Testis (tissue), 3 donors: ENCODE data around the gene ERF. TPM values are rescaled to one million over a fixed set of nuclear protein-coding genes. Genes with fewer than 3 reads are reported as not detected.

Experiments
- DNase-seq: peaks from one replicate; pipeline ENCODE4 v3.0.0-alpha.2; 2019
- H3K27ac ChIP-seq, 2 donors: fragments of 200-600 bp; sonication (generic); one replicate each; pipeline ENCODE4 v1.5.1; 2019
- H3K27me3 ChIP-seq: fragments of 200-600 bp; sonication (generic); one replicate; pipeline ENCODE4 v1.5.1; 2019
- H3K36me3 ChIP-seq: fragments of 200-600 bp; sonication (generic); one replicate; pipeline ENCODE4 v1.5.1; 2017; ENCODE audit warnings: low read depth; ENCODE audit errors: missing control alignments
- H3K4me1 ChIP-seq: fragments of 200-600 bp; sonication (generic); one replicate; pipeline ENCODE4 v1.5.1; 2019
- H3K4me3 ChIP-seq, 2 donors: fragments of 200-600 bp; sonication (generic); one replicate each; pipeline ENCODE4 v1.5.1; 2017 to 2019
- H3K9me3 ChIP-seq: fragments of 200-600 bp; sonication (generic); one replicate; pipeline ENCODE4 v1.5.1; 2017
- CTCF ChIP-seq, 3 experiments: fragments of 450-650 bp in 2 of 3; fragments of 200-600 bp in 1 of 3; sonication (generic) in 1 of 3; IDR thresholded peaks; one replicate each; pipeline ENCODE4 v1.5.1; 2016 to 2019; ENCODE audit warnings: antibody characterized with exemption in 3 of 3, mild to moderate bottlenecking in 2 of 3, moderate library complexity in 1 of 3
- POLR2A ChIP-seq: fragments of 450-650 bp; IDR thresholded peaks from one replicate; pipeline ENCODE4 v1.6.1; 2017; ENCODE audit warnings: antibody characterized with exemption, mild to moderate bottlenecking, moderate library complexity
- WGBS, 2 donors: methylation state at CpG; one replicate each; pipeline ENCODE4 v1.1.5; 2018; 5-methylcytosine and 5-hydroxymethylcytosine counted together
- intact Hi-C: fragments of 100-400 bp; cut with DNase I; formaldehyde crosslinking; loops from one replicate; pipeline ENCODE4 v1.15.1; 2023; ENCODE audit warnings: low total_unique reads
- polyA plus RNA-seq: library from polyadenylated mRNA; stranded (reverse); fragments of 350-450 nt; fragmentation: Illumina TruSeq; extraction: RNeasy Lipid Tissue Mini Kit (QIAGEN cat#74804); gene quantifications from one replicate; pipeline ENCODE4 v1.2.3, GENCODE V29; 2014; ENCODE audit warnings: low read depth, low replicate concordance; ENCODE audit not compliant: insufficient read depth
- total RNA-seq, 2 donors: library from RNA; depleted of rRNA; stranded (reverse); fragments of >200 nt; gene quantifications; one replicate each; pipeline ENCODE4 v1.2.3, GENCODE V29; 2016

Gene ERF
- total and polyA plus RNA-seq, 3 donors from 2014 or later = 59.6 to 120 (median 85.4) TPM

GRCh38 chr19:42288387-42288786, 33.5 kb upstream of the ERF start:
- WGBS, 2 donors = 83 to 95% methylated on average over 4 of the region's 4 CpGs
- TF ChIP-seq POLR2A (no peak), CTCF (IDR thresholded peaks at IDR 0.05) (no peak)
- H3K4me1 ChIP-seq = peaks cover 25% of the 10 kb centered on the region
- H3K27ac ChIP-seq = no peak overlapping the region
- DNase-seq = no peak
- no peaks in the 10 kb centered on the region for H3K36me3 ChIP-seq
- no peak overlapping the region for H3K4me3 ChIP-seq
- no peaks in the 10 kb centered on the region for H3K27me3 ChIP-seq
- intact Hi-C loops = no loop called here
- no peaks in the 10 kb centered on the region for H3K9me3 ChIP-seq

GRCh38 chr19:42287827-42288107, 32.8 kb upstream of the ERF start:
- intact Hi-C loops = no loop called here
- no peak overlapping the region for H3K4me3 ChIP-seq
- H3K27ac ChIP-seq = no peak overlapping the region
- H3K36me3 ChIP-seq = no peaks in the 10 kb centered on the region
- DNase-seq = no peak
- TF ChIP-seq POLR2A (no peak), CTCF (IDR thresholded peaks at IDR 0.05) (no peak)
- 93% methylated on average over 10 of the region's 10 CpGs for WGBS, 2 donors
- no peaks in the 10 kb centered on the region for H3K9me3 ChIP-seq
- peaks cover 32% of the 10 kb centered on the region for H3K4me1 ChIP-seq
- no peaks in the 10 kb centered on the region for H3K27me3 ChIP-seq

DNA sequence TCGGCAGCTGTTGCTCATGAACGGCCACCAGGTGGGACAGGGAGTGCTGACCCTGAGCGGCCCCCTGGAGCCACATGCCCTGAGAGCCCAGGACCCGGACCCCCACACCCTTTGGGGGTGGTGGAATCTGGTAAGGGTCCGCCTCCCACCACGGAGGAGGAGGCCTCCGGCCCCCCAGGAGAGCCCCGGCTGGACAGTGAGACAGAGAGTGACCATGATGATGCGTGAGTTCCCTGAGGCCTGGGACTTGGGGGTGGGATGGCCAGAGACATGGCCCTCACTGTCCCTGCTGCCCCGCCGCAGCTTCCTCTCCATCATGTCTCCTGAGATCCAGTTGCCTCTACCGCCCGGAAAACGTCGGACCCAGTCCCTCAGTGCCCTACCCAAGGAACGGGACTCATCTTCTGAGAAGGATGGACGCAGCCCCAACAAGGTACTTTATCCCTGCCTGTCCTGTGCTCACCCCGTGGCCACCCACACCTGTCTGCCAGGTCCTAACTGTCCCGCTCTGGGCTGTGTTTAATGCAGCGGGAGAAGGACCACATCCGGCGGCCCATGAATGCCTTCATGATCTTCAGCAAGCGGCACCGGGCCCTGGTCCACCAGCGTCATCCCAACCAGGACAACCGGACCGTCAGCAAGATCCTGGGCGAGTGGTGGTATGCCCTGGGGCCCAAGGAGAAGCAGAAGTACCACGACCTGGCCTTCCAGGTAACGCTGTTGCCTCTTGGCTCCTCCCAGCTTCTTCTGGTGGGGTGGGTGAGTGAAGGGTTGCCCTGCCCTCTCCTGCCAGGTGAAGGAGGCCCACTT, 32.3 kb upstream of the ERF start:
- H3K9me3 ChIP-seq = no peaks in the 10 kb centered on the region
- intact Hi-C loops = no loop called here
- H3K27me3 ChIP-seq = no peaks in the 10 kb centered on the region
- peaks cover 37% of the 10 kb centered on the region for H3K4me1 ChIP-seq
- DNase-seq = no peak
- 86 to 88% methylated on average over 18 to 30 of the region's 30 CpGs for WGBS, 2 donors
- H3K27ac ChIP-seq = peak overlapping the region; percentile 90
- no peak overlapping the region for H3K4me3 ChIP-seq
- TF ChIP-seq POLR2A (no peak), CTCF (IDR thresholded peaks at IDR 0.05) (no peak)
- H3K36me3 ChIP-seq = no peaks in the 10 kb centered on the region

DNA sequence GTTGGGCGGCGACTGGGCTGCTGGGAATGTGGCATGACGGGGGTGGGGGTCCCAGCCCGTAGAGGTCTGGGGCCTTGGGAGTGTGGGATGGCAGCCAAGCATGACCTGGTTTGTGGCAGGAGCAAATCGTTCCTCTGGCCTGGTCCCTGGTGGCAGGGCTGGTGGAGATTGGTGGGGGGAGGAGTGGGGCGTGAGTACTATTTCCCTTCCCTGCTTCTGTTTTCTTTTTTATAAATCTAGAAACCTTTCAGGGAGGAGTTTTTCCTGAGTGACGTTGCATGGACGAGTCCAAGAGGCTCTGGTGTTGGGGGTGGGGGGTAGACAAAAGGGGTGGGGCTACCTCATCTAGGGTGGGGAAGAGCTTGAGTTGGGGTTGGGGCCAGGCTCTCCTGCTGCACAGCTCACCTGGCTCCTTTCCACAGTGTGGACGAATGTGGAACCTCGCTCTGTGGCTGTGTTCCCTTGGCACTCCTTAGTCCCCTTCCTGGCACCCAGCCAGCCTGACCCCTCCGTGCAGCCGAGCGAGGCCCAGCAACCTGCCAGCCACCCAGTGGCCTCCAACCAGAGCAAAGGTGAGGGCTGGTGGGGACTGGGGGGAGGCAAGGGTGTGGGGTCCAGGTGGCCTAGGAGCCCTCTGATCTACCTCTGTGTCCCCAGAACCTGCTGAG, 31.6 kb upstream of the ERF start:
- DNase-seq = no peak
- peaks cover 44% of the 10 kb centered on the region for H3K4me1 ChIP-seq
- no peaks in the 10 kb centered on the region for H3K9me3 ChIP-seq
- H3K36me3 ChIP-seq = no peaks in the 10 kb centered on the region
- no peak for TF ChIP-seq CTCF (IDR thresholded peaks at IDR 0.05)
- no peak for TF ChIP-seq POLR2A
- WGBS, 2 donors = 25 to 44% methylated on average over 8 to 13 of the region's 13 CpGs
- H3K4me3 ChIP-seq = no peak overlapping the region
- H3K27ac ChIP-seq = peak overlapping the region; percentile 90
- H3K27me3 ChIP-seq = no peaks in the 10 kb centered on the region
- intact Hi-C loops = no loop called here

DNA sequence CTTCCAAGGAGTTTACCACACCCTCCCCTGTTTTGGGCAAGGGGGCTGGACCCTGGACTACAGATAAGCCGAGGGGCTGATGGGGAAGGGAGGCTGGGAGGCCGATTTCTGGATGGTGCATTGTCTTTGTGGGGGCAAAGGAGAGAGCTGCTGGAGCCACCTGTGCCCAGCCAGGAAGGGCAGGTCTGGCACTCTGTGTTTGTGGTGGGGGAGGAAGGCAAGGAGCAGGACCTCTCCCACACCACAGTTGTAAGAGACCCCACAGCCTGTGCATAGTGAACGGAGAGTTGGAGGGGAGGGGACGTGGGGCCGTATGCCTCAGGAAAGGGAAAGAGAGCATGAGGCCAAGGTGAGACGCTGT, 31.0 kb upstream of the ERF start:
- H3K4me3 ChIP-seq = no peak overlapping the region
- no peaks in the 10 kb centered on the region for H3K27me3 ChIP-seq
- DNase-seq = no peak
- WGBS, 2 donors = 25 to 44% methylated on average over 6 of the region's 6 CpGs
- no peaks in the 10 kb centered on the region for H3K9me3 ChIP-seq
- H3K36me3 ChIP-seq = no peaks in the 10 kb centered on the region
- TF ChIP-seq CTCF (IDR thresholded peaks at IDR 0.05) (no peak), POLR2A (no peak)
- H3K4me1 ChIP-seq = peaks cover 50% of the 10 kb centered on the region
- peak overlapping the region; percentile 90 for H3K27ac ChIP-seq
- intact Hi-C loops = no loop called here
